22Rv1 (cell line): ENCODE measurements around the gene ANKLE2.

Experiments used
- H3K27ac ChIP-seq: fragments of 450-650 bp; 2 replicates; pipeline ENCODE4 v1.5.1; 2017
- ZFX ChIP-seq: fragments of 450-650 bp; IDR thresholded peaks from 2 replicates; pipeline ENCODE4 v1.6.1; 2017; ENCODE audit warnings: antibody characterized with exemption, borderline replicate concordance
- TF ChIP-seq, protein P1 (sequence below): fragments of 450-650 bp; IDR thresholded peaks from 2 replicates; pipeline ENCODE4 v1.5.1; 2017; ENCODE audit warnings: mild to moderate bottlenecking

The ANKLE2 gene

DNA sequence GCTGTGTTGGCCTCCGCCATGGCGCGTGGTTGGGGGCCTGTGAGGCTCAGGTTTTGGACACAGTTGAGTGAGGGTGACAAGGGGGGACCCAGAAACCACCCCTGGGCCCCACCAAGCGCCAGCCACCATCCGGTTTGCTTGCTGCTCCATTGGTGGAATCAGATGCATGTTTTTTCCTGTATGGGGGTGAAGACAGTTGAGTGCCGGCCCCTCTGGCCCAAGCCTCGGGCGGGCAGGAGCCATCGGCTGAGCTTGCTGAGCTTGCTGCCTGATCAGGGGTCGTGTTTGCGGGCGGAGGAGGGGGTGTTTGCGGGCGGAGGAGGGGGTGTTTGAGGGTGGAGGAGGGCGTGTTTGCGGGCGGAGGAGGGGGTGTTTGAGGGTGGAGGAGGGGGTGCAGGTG is 44.6 kb downstream of the ANKLE2 start:
- TF ChIP-seq ZFX, result no peak
- TF ChIP-seq, protein P1, sequence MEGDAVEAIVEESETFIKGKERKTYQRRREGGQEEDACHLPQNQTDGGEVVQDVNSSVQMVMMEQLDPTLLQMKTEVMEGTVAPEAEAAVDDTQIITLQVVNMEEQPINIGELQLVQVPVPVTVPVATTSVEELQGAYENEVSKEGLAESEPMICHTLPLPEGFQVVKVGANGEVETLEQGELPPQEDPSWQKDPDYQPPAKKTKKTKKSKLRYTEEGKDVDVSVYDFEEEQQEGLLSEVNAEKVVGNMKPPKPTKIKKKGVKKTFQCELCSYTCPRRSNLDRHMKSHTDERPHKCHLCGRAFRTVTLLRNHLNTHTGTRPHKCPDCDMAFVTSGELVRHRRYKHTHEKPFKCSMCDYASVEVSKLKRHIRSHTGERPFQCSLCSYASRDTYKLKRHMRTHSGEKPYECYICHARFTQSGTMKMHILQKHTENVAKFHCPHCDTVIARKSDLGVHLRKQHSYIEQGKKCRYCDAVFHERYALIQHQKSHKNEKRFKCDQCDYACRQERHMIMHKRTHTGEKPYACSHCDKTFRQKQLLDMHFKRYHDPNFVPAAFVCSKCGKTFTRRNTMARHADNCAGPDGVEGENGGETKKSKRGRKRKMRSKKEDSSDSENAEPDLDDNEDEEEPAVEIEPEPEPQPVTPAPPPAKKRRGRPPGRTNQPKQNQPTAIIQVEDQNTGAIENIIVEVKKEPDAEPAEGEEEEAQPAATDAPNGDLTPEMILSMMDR, result no peak
- H3K27ac ChIP-seq, result peak overlapping the region; percentile 30; the same call in 1 of the 2 replicates

DNA sequence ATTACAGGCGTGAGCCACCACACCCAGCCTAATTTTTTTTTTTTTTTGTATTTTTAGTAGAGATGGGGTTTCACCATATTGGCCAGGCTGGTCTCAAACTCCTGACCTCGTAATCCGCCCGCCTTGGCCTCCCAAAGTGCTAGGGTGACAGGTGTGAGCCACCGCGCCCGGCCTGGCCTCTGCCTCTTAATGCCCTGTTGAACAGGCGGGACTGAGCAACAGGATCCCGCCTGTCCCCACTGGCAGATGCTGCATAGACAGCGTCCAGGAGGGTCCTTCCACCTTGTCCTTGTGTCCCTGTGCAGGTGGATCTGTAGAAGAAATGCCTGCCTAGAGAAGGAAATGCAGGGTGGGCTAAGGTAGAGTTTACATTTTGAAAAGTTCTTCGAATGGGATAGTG is 45.3 kb downstream of the ANKLE2 start:
- TF ChIP-seq ZFX, result no peak
- TF ChIP-seq, protein P1, result no peak
- H3K27ac ChIP-seq, result peak overlapping the region; percentile 30; the same call in 1 of the 2 replicates

DNA sequence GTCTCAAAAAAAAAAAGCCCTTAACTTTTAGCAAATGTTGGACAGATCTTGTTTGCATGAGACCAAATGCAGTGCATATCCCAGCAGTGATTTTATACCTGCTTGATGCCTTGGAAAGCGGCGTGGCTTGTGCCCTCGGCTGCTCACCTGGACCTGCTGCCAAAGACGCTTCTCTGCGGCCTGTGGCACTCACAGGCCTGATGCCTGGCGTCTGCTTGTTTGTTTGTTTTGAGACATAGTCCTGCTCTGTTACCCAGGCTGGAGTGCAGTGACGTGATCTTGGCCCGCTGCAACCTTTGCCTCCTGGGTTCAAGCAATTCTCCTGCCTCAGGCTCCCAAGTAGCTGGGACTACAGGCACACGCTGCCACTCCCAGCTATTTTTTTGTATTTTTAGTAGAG is 45.8 kb downstream of the ANKLE2 start:
- peak overlapping the region; percentile 30; the same call in 1 of the 2 replicates for H3K27ac ChIP-seq
- TF ChIP-seq ZFX, result no peak
- TF ChIP-seq, protein P1, result no peak

DNA sequence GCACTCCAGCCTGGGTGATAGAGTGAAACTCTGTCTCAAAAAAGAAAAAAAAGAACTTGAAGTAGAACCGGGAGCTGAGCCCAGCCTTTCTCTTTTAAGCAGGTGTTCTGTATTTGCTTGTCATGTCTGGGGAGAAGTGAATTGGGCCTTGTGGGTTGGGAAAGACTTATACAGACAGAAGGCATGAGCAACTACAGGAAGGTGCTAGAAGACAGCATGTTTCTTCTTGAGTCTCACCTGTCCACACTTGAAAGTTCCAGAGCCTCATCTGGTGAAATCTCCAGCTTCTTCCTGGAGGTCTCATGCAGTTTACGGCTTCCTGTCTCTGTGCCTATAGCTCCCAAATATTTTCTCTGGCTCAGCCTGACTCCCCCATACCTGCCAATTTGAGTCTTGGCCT is 48.5 kb downstream of the ANKLE2 start:
- TF ChIP-seq, protein P1, result no peak
- peak overlapping the region; percentile 98 for H3K27ac ChIP-seq

DNA sequence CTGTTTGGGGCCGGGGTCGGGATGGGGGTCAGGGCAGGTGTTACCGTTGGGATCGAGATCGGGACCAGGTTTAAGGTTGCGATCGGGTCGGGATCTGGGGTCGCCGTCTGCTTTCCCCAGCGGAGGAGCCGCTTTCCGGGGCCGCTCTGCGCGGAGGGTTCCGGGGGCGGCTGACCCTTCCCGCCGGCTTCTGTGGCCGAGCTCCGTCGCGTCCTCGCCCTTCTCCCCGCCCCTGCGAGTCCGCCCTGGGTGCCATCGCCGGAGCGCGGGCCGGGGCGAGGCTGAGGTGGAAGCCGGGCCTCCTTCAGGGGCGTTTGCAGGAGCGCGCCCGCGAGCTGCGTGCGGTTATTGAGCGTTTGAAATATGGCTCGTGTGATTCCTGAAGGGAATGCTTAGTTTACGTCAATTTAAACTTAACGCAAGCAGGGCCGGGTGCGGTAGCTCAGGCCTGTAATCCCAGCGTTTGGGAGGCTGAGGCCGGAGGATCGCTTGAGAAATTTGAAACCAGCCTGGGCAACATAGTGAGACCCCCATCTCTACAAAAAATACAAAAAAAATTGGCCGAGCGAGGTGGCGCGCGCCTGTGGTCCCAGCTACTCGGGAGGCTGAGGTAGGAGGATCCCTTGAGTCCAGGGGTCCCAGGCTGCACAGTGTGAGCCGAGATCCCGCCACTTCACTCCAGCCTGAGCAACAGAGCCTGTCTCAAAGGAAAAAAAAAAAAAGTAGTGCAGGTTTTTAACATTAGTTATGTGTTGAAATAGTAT is 50.4 kb downstream of the ANKLE2 start:
- TF ChIP-seq, protein P1, result no peak
- no peak for TF ChIP-seq ZFX
- H3K27ac ChIP-seq, result peak overlapping the region; percentile 98

DNA sequence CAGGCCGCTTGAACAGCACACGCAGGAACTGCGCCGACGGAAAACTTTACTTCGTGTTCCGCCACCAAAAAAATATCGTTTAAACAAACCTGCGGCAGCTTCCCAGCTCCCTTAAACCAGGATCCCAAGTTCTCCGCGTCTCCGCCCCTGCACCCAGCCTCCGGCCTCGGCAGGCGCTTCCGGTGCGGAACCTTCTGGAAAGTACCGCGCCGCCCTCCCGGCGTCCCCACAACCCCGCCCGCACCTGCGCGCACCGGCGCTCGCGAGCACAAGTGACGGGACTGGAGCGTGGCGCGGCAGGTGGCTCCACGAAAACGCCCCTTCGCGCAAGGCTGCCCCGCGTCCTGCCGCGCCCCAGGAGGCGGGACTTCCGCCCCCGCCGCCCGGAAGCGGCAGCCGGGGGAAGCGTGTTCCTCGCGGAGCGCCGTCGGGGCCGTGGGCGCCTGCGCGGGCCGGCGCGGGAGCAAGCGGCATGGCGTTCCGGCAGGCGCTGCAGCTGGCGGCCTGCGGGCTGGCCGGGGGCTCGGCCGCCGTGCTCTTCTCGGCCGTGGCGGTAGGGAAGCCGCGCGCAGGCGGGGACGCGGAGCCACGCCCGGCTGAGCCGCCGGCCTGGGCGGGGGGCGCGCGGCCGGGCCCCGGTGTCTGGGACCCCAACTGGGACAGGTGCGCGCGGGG is 51.1 kb downstream of the ANKLE2 start, which contains the start of gene PGAM5:
TSS of gene PGAM5 (plus strand) at position 438 of the 675 bp plus-strand sequence. CDS start at position 473, 35 bp downstream.
- H3K27ac ChIP-seq, result peak within 1 kb of the TSS; percentile 98
- TF ChIP-seq, protein P1, result peak; percentile 7; the same call in 1 of the 2 replicates
- no peak for TF ChIP-seq ZFX

DNA sequence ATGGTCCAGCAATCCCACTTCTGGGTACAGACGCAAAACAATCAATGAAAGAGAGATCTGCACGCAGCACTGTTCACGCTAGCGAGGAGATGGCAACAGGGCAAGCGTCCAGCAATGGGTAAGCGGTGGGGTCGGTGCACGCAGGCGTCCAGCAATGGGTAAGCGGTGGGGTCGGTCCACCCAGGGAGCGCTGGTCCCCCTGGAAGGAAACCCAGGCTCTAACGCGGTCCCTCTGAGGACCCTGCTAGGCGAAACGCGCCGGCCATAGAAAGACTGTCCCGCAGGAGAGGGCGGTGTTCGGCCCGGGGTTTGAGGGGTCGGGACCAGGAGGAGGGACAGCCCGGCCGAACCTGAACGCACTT is 51.6 kb downstream of the ANKLE2 start:
- H3K27ac ChIP-seq, result peak overlapping the region; percentile 98
- TF ChIP-seq, protein P1, result no peak
- no peak for TF ChIP-seq ZFX
